Skeletal muscle tissue (tissue), 4 donors: Measurements from ENCODE around the gene GARIN1A. TPM values are rescaled to one million over a fixed set of nuclear protein-coding genes. Genes with fewer than 3 reads are reported as not detected.
"Not testable (repeated sequence)": the region's sequence is repeated elsewhere in the genome, so short reads cannot be mapped to it uniquely, and the experiment has no call there.

ENCODE experiments used
- H3K27ac ChIP-seq: one replicate; pipeline ENCODE4 v1.7.0; 2013; ENCODE audit warnings: mild to moderate bottlenecking, low read depth, low read length, inconsistent platforms
- H3K27me3 ChIP-seq, 3 donors: one replicate each; pipeline ENCODE4 v1.7.0; 2013; ENCODE audit warnings: low read length in 3 of 3; ENCODE audit not compliant: control insufficient read depth in 3 of 3, insufficient read depth in 3 of 3
- H3K36me3 ChIP-seq, 3 donors: one replicate each; pipeline ENCODE4 v1.7.0; 2013; ENCODE audit warnings: low read length in 3 of 3; ENCODE audit not compliant: control insufficient read depth in 3 of 3, insufficient read depth in 3 of 3
- H3K4me1 ChIP-seq, 3 donors: one replicate each; pipeline ENCODE4 v1.7.0; 2013; ENCODE audit warnings: low read length in 3 of 3, mild to moderate bottlenecking in 3 of 3; ENCODE audit not compliant: control insufficient read depth in 3 of 3, insufficient read depth in 3 of 3
- H3K4me3 ChIP-seq, 3 donors: one replicate each; pipeline ENCODE4 v1.7.0; 2013; ENCODE audit warnings: low read length in 3 of 3
- H3K9ac ChIP-seq, 3 donors: one replicate each; pipeline ENCODE4 v1.7.0; 2013; ENCODE audit warnings: low read length in 3 of 3, mild to moderate bottlenecking in 3 of 3, moderate library complexity in 2 of 3, low read depth in 1 of 3
- H3K9me3 ChIP-seq, 3 donors: one replicate each; pipeline ENCODE4 v1.7.0; 2013; ENCODE audit warnings: low read length in 3 of 3; ENCODE audit not compliant: control insufficient read depth in 3 of 3
- total RNA-seq: library from RNA; depleted of rRNA; stranded (reverse); fragments of >200 nt; gene quantifications from one replicate; pipeline ENCODE4 v1.2.3, GENCODE V29; 2014
- donor health status: Osteomylitis.

The GARIN1A gene
- 0.52 TPM for total RNA-seq

DNA sequence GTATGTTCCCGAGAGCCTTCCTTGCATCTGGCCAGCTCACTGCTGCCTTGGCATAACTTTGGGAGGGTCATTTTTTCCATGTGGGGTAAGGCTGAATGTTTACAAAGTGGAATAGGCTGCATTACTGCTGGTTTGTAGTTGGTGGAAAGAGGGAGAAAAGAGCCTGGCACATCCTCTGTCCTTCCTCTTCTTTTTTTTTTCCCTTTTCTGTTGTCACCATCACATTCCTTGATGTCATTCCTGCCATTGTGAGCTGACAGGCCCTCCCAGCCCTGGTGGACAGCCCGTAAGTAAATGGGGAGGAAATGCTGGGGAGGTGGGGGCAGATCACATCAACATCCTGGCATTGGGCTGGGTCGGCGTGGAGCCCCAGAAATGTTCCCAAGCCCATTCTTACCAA, at the start of gene GARIN1A:
TSS of gene GARIN1A (plus strand) at position 301 of the 400 bp plus-strand sequence. CDS start 106 bp downstream, outside the sequence.
- Histone ChIP-seq H3K9me3 (no peaks in the 10 kb centered on the region), H3K36me3 (no peaks in the 10 kb centered on the region), H3K9ac (peak within 1 kb of the TSS in 1 of 3 donors; percentile 51), H3K27ac (no peak within 1 kb of the TSS), H3K4me3 (peak within 1 kb of the TSS in 1 of 3 donors; percentile 22), H3K27me3 (no peaks in the 10 kb centered on the region), H3K4me1 (peaks cover 4 to 12% (median 7%) of the 10 kb centered on the region in 3 donors)

DNA sequence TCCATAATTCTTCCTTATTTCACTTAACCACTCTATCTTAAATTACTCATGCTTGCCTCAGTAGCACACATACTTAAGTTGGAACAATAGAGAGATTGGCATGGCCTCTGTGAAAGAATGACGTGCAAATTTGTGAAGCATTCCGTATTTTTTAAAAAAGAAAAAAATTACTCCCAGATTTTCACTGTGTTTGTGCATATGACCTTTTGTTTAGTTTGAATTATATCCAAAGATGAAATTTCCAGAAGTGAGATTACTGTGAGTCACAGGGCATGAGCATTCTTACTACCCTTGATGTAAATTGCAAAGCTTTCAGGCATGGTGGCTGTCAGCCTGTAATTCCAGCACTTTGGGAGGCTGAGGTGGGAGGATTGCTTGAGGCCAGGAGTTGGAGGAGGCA, 45.0 kb upstream of the GARIN1A start:
- H3K4me1 ChIP-seq, H3K9ac ChIP-seq, H3K27me3 ChIP-seq, H3K27ac ChIP-seq, H3K4me3 ChIP-seq, H3K9me3 ChIP-seq: not testable (repeated sequence)
- peaks cover 5 to 18% (median 14%) of the 10 kb centered on the region in 3 donors for H3K36me3 ChIP-seq

DNA sequence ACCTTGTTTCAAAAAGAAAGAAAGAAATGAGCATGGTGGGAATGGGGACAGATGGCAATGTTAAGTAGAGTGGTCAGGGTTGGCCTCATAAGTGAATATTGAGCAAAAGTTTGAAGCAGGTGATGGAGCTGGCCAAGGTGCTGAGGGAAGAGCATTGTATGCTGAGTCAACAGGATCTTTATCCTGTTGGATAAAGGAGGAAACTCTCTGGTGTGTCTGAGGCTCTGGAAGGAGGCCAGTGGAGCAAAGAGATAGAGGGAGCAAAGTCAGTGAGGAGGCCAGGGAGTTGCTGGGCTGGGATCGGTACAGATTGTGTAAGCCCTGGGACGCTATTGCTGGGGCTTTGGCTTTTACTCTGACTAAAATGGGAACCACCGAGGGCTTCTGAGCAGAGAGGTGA, 38.2 kb upstream of the GARIN1A start:
- H3K27me3 ChIP-seq, H3K27ac ChIP-seq, H3K9me3 ChIP-seq, H3K4me1 ChIP-seq, H3K9ac ChIP-seq, H3K4me3 ChIP-seq: not testable (repeated sequence)
- peaks cover 6 to 21% (median 18%) of the 10 kb centered on the region in 3 donors for H3K36me3 ChIP-seq

DNA sequence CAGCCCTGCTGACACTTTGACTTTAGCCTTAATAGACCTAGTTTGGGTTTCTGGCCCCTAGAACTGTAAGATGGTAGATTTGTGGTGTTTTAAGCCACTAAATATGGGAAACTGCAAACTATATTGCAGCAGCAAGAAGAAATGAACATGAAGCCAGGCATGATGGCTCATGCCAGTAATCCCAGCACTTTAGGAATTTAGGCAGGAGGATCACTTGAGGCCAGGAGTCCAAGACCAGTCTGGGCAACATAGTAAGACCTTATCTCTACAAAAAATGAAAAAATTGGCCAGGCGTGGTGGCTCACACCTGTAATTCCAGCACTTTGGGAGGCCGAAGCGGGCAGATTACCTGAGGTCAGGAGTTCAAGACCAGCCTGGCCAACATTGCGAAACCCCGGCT, 26.9 kb upstream of the GARIN1A start:
- H3K9me3 ChIP-seq, H3K27ac ChIP-seq, H3K27me3 ChIP-seq, H3K9ac ChIP-seq, H3K4me1 ChIP-seq, H3K4me3 ChIP-seq: not testable (repeated sequence)
- peaks cover 0 to 10% (median 4%) of the 10 kb centered on the region in 3 donors for H3K36me3 ChIP-seq

DNA sequence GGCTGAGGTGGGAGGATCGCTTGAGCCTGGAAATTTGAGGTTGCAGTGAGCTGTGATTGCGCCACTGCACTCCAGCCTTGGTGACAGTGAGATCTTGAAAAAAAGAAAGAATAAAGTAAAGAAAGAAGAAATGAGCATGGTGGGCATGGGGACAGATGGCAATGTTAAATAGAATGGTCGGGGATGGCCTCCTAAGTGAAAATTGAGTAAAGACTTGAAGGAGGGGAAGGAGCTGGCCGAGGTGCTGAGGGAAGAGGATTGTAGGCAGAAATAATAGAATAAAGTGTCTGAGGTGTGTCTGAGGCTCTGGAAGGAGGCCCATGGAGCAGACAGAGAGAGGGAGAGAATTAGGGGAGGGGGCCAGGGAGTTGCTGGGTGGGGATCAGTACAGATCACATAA, 26.2 kb upstream of the GARIN1A start:
- H3K9me3 ChIP-seq, H3K9ac ChIP-seq, H3K4me1 ChIP-seq, H3K27ac ChIP-seq, H3K27me3 ChIP-seq, H3K4me3 ChIP-seq: not testable (repeated sequence)
- H3K36me3 ChIP-seq, result peaks cover 0 to 10% (median 4%) of the 10 kb centered on the region in 3 donors

DNA sequence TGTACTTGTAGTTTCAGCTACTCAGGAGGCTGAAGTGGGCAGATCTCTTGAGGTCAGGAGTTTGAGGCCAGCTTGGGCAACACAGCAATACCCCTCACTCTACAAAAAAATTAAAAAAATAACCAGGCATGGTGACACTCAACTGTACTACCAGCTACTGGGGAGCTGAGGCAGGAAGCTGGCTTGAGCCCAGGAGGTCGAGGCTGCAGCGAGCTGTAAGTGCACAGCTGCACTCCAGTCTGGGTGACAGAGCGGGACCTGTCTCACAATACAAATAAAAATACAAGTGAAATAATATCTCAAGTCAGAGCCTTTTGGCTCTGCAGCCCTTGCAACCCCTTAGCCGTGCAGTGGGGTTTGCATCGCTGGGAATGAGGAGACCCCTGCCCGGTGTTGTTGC, 25.2 kb upstream of the GARIN1A start:
- H3K27ac ChIP-seq, H3K4me3 ChIP-seq, H3K27me3 ChIP-seq, H3K9ac ChIP-seq, H3K36me3 ChIP-seq, H3K4me1 ChIP-seq, H3K9me3 ChIP-seq: not testable (repeated sequence)

DNA sequence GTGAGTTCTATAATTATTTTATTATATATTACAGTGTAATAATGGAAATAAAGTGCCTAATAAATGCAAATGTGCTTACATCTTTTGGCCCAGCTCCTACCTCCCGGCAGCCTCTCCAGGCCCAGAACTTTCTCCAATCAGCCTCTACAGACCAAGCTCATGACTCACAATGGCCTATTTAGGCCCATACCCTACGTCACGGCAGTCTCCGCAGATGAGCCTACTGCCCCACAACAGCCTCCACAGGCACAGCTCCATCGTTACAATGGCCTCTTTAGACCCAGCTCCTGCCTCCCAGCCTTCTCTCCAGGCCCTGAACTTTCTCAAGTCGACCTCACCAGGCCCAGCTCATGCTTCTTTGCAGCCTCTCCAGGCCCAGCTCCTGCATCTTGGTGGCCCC, 21.0 kb upstream of the GARIN1A start:
- not testable (repeated sequence) for H3K9ac ChIP-seq, H3K4me1 ChIP-seq, H3K9me3 ChIP-seq, H3K27me3 ChIP-seq, H3K36me3 ChIP-seq, H3K27ac ChIP-seq, H3K4me3 ChIP-seq

DNA sequence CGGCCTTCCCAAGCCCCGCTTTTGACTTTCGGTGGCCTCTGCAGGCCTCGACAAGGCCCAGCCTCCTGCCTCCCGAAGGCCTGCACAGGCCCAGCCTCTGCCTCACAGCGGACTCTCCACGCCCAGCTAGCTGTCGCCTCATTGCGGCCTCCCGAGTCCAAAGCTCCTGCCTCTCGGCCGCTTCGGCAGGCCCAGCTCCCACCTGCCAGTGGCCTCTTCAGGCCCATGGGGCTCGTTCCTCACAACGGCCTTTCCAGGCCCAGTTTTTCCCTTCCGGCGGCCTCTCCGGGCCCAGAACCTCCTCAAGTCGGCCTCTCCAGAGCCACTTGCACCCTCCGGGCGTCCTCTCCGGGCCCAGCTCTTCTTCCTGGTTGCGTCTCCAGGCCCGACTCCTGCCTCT, 19.5 kb upstream of the GARIN1A start:
- not testable (repeated sequence) for H3K27ac ChIP-seq, H3K4me3 ChIP-seq, H3K36me3 ChIP-seq, H3K27me3 ChIP-seq, H3K9ac ChIP-seq, H3K9me3 ChIP-seq, H3K4me1 ChIP-seq

DNA sequence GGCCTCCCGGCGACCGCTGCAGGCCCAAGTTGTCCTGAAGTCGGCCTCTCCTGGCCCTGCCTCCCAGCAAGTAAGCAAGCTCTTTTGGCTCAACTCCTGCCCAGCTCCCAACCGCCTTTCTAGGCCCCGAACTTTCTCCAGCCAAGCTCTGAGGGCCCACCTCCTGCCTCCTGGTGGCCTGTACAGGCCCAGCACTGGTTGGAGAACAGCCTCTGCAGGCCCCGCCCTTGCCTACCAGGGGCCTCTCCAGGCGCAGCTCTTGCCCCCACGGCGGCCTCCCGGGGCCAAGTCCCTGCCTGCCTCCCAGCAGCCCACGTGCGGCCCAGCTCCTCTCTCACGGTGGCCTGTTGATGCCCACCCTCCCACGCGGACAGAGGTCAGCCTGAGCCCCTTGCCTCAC, 18.9 kb upstream of the GARIN1A start:
- not testable (repeated sequence) for H3K9me3 ChIP-seq, H3K36me3 ChIP-seq, H3K4me3 ChIP-seq, H3K4me1 ChIP-seq, H3K9ac ChIP-seq, H3K27me3 ChIP-seq, H3K27ac ChIP-seq

DNA sequence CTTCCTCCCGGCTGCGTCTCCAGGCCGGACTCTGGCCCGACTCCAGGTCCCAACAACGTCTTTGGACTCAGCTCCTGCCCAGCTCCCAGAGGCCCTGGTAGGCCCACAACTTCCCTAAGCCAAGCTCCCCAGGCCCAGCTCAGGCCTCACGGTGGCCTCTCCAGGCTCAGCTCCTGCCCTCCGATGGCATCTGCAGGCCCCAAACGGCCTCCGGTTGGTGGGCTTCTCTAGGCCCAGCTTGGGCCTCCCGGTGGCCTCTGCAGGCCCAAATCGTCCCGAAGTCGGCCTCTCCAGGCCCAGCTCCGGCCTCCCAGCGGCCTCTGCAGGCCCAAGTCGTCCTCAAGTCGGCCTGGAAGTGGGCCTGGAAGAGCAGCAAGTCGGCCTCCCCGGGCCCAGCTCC, 18.0 kb upstream of the GARIN1A start:
- not testable (repeated sequence) for H3K9me3 ChIP-seq, H3K4me1 ChIP-seq, H3K27ac ChIP-seq, H3K27me3 ChIP-seq, H3K9ac ChIP-seq, H3K36me3 ChIP-seq, H3K4me3 ChIP-seq

DNA sequence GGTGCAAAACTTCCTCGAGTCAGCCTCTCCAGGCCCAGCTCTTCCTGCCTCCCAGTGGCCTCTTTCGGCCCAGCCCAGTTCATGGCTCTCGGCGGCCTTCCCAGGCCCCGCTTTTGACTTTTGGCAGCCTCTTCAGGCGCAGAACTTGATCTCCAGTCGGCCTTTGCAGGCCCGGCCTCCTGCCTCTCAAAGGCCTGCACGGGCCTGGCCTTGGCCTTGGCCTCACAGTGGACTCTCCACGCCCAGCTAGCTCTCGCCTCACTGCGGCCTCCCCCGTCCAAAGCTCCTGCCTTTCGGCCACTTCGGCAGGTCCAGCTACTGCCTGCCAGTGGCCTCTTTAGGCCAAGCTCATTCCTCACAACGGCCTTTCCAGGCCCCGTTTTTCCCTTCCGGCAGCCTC, 17.6 kb upstream of the GARIN1A start:
- H3K36me3 ChIP-seq, H3K27me3 ChIP-seq, H3K4me3 ChIP-seq, H3K9me3 ChIP-seq, H3K27ac ChIP-seq, H3K9ac ChIP-seq, H3K4me1 ChIP-seq: not testable (repeated sequence)
